ENCODE results near the gene C2CD3.

Gene C2CD3

DNA sequence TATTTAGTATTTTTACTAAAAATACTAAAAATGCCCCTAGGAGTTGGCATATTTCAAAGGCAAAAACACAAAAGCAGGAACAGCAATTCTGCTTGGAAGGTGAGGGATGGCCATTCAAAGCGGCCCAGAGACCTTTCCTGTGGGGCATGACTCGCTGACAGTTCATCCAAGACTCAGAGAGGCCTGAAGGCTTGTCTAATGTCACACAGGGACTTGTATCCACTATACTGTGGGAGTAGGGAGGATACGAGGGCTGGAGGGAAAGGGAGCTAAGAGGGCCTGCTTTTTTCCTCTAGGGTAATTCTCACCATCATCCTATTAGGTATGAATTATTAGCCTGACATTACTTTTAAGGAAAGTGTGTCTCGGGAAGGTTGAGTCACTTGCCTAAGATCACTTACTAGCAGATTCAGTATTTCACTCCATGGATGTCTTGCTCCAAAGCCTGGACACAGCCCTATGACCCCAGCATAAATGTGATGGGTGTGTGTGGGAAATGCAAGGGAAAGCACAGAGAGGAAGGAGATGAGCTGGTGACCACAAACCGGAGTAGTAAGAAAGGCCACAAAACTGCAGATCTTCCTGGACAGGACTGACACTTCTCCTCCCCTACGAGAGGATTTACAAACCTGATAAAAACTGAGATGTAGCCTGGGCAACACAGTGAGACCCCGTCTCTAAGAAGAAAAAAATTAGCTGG lies 145.2 kb downstream of the C2CD3 start:
- Histone ChIP-seq H3K4me1 (peaks cover 0 to 23% (median 6%) of the 10 kb centered on the region in 4 donors), H3K9me3 (no peaks in the 10 kb centered on the region), H3K27me3 (no peaks in the 10 kb centered on the region), H3K27ac (peak overlapping the region in 1 of 2 donors; percentile 27), H3K4me3 (no peak overlapping the region), H3K36me3 (peaks cover 0 to 22% (median 0%) of the 10 kb centered on the region in 3 donors)
- TF ChIP-seq, protein P1, sequence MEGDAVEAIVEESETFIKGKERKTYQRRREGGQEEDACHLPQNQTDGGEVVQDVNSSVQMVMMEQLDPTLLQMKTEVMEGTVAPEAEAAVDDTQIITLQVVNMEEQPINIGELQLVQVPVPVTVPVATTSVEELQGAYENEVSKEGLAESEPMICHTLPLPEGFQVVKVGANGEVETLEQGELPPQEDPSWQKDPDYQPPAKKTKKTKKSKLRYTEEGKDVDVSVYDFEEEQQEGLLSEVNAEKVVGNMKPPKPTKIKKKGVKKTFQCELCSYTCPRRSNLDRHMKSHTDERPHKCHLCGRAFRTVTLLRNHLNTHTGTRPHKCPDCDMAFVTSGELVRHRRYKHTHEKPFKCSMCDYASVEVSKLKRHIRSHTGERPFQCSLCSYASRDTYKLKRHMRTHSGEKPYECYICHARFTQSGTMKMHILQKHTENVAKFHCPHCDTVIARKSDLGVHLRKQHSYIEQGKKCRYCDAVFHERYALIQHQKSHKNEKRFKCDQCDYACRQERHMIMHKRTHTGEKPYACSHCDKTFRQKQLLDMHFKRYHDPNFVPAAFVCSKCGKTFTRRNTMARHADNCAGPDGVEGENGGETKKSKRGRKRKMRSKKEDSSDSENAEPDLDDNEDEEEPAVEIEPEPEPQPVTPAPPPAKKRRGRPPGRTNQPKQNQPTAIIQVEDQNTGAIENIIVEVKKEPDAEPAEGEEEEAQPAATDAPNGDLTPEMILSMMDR (IDR thresholded peaks at IDR 0.05) = no peak
- intact Hi-C loops (cut with DNase I; ENCODE audit: low total_unique reads) = loop anchor here (10.0 kb wide), 1 partner anchor 61 kb away; no protein-coding TSS in a partner anchor
- DNase-seq = no peak

DNA sequence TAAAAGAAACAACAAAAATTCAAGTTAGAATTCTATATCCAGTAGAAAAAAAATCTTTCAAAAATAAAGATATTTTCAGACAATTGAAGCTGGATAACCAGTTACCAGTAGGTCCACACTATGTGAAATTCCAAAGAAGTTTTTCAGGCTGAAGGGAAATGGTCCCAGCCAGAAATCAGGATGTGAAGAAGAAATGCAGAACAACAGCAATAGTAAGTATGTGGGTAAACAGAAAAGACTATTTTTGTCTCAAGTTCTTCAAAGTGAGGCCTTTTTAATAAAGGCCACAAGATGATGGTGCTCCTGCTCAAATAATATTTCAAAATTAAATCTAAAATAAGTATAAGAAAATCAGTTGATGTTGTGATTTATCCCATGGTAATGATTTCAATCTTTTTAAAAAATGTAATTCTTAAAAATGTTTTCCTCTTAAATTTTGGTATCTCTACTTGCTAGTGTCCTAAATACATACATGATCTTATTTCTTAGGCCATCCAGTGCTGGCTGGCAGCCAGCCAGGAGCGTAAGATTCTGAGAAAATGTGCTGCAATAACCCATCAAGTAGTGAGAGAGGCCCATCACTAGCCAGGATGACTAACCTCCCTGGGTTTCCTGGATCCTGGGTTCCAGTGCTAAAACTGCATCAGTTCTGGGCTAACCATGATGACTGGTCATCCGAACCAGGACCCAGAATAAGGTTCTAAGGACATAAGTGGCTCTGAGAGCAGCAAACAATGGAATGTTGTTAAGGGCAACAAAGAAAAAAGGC lies 146.4 kb downstream of the C2CD3 start:
- no peak overlapping the region for H3K4me3 ChIP-seq
- H3K36me3 ChIP-seq = peaks cover 0 to 22% (median 0%) of the 10 kb centered on the region in 3 donors
- peak; percentile 86 to 90 for DNase-seq
- H3K4me1 ChIP-seq = peaks cover 0 to 27% (median 10%) of the 10 kb centered on the region in 4 donors
- peak overlapping the region; percentile 12 to 27 for H3K27ac ChIP-seq
- no peaks in the 10 kb centered on the region for H3K27me3 ChIP-seq
- intact Hi-C loops (cut with DNase I; ENCODE audit: low total_unique reads) = loop anchor here (10.0 kb wide), 1 partner anchor 60 kb away; no protein-coding TSS in a partner anchor
- no peaks in the 10 kb centered on the region for H3K9me3 ChIP-seq
- TF ChIP-seq, protein P1 (IDR thresholded peaks at IDR 0.05) = no peak

DNA sequence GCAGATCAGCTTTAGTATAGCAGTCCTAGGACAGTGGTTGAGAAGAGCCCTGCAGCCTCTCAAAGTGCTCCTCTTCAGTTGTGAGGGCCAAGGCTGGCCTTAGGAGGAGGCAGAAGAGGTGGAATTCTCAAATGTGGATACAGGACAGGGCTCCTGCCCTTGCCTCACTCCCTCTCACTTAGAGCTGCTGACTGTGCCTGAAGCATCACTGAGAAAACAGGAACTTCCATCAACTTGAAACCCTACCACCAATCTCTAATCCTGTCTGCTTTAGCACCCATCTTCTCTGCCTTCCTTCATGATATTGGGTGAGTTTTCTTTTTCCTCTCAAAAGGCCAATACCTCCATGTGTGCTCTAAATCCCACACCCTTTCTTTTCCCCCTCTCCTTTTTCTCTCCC lies 147.5 kb downstream of the C2CD3 start:
- no peak for DNase-seq
- TF ChIP-seq, protein P1 (IDR thresholded peaks at IDR 0.05) = no peak
- intact Hi-C loops (cut with DNase I; ENCODE audit: low total_unique reads) = loop anchor here (10.0 kb wide), 1 partner anchor 58 kb away; no protein-coding TSS in a partner anchor
- peaks cover 0 to 39% (median 21%) of the 10 kb centered on the region in 4 donors for H3K4me1 ChIP-seq
- H3K27ac ChIP-seq = no peak overlapping the region
- no peak overlapping the region for H3K4me3 ChIP-seq
- no peaks in the 10 kb centered on the region for H3K27me3 ChIP-seq
- H3K36me3 ChIP-seq = peaks cover 0 to 14% (median 0%) of the 10 kb centered on the region in 3 donors
- no peaks in the 10 kb centered on the region for H3K9me3 ChIP-seq

DNA sequence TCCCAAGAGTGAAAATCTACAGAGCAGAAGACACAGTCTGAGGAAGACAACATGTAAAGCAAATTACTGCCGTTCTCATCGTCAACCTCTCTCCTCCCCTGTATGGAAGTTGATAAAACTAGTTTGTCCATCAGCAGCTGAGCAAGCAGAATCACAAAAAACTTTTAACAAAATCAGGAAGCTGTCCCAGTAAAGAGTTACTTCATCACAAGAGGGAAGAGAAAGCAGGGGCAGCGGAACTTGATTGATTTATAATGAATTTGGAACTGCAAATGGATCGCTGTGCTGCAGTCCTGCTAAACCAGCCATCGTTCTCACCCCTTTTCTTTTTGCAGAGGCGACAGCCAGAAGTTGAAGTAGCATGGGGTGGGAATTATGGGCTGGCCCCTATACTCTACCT lies 148.3 kb downstream of the C2CD3 start:
- peaks cover 0 to 6% (median 0%) of the 10 kb centered on the region in 3 donors for H3K36me3 ChIP-seq
- no peaks in the 10 kb centered on the region for H3K27me3 ChIP-seq
- intact Hi-C loops (cut with DNase I; ENCODE audit: low total_unique reads) = loop anchor here (10.0 kb wide), 1 partner anchor 58 kb away; no protein-coding TSS in a partner anchor
- TF ChIP-seq, protein P1 (IDR thresholded peaks at IDR 0.05) = no peak
- no peak for DNase-seq
- H3K27ac ChIP-seq = no peak overlapping the region
- no peak overlapping the region for H3K4me3 ChIP-seq
- no peaks in the 10 kb centered on the region for H3K9me3 ChIP-seq
- H3K4me1 ChIP-seq = peaks cover 0 to 46% (median 25%) of the 10 kb centered on the region in 4 donors

DNA sequence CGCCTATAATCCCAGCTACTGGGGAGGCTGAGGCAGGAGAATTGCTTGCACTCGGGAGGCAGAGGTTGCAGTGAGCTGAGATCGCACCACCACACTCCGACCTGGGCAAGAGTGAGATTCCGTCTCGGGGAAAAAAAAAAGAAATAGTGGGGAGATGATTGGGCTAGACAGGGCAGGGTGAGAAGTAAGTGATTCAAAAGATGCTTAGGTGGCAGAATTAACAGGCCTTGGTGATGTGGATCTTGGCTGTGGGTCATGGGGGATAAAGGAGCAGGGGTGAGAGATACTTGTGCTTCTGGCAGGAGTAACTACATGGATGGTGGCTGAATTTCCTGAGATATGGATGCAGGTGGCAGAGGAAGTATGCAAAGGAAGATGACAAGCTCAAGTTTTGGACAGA lies 148.8 kb downstream of the C2CD3 start:
- H3K27me3 ChIP-seq = no peaks in the 10 kb centered on the region
- intact Hi-C loops (cut with DNase I; ENCODE audit: low total_unique reads) = loop anchor here (10.0 kb wide), 1 partner anchor 57 kb away; no protein-coding TSS in a partner anchor
- no peak overlapping the region for H3K4me3 ChIP-seq
- H3K4me1 ChIP-seq = peaks cover 0 to 44% (median 25%) of the 10 kb centered on the region in 4 donors
- no peak overlapping the region for H3K27ac ChIP-seq
- TF ChIP-seq, protein P1 (IDR thresholded peaks at IDR 0.05) = no peak
- no peak for DNase-seq
- H3K36me3 ChIP-seq = peaks cover 0 to 6% (median 0%) of the 10 kb centered on the region in 3 donors
- no peaks in the 10 kb centered on the region for H3K9me3 ChIP-seq
